ENCODE data around the gene RBBP8NL. TPM values are rescaled to one million over a fixed set of nuclear protein-coding genes. Genes with fewer than 3 reads are reported as not detected.

RBBP8NL gene
- total and polyA plus RNA-seq, 2 experiments from 2014 or later = 0.10 to 1.1 TPM

- no peaks in the 10 kb centered on the region for H3K9me3 Mint-ChIP-seq
- no peaks in the 10 kb centered on the region; the same call in 1 of the 2 replicates for H4K20me1 ChIP-seq (replicated peaks; ENCODE audit: insufficient read depth)
- H3K9me2 ChIP-seq (ENCODE audit: insufficient read depth) = no peaks in the 10 kb centered on the region
- H3K4me2 ChIP-seq = no peak overlapping the region
- H3K36me3 Mint-ChIP-seq (ENCODE audit: low read depth) = no peaks in the 10 kb centered on the region
- TF ChIP-seq EZH2phosphoT487 (IDR thresholded peaks at IDR 0.05; ENCODE audit: unreplicated experiment) = no peak
- TF ChIP-seq ETS1 (IDR thresholded peaks at IDR 0.05) = no peak
- TF ChIP-seq, protein P1, sequence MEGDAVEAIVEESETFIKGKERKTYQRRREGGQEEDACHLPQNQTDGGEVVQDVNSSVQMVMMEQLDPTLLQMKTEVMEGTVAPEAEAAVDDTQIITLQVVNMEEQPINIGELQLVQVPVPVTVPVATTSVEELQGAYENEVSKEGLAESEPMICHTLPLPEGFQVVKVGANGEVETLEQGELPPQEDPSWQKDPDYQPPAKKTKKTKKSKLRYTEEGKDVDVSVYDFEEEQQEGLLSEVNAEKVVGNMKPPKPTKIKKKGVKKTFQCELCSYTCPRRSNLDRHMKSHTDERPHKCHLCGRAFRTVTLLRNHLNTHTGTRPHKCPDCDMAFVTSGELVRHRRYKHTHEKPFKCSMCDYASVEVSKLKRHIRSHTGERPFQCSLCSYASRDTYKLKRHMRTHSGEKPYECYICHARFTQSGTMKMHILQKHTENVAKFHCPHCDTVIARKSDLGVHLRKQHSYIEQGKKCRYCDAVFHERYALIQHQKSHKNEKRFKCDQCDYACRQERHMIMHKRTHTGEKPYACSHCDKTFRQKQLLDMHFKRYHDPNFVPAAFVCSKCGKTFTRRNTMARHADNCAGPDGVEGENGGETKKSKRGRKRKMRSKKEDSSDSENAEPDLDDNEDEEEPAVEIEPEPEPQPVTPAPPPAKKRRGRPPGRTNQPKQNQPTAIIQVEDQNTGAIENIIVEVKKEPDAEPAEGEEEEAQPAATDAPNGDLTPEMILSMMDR (conservative IDR thresholded peaks at IDR 0.05; ENCODE audit: low read depth in 2 of 2) = no peak
- TF ChIP-seq POLR2AphosphoS5 (IDR thresholded peaks at IDR 0.05; ENCODE audit: low read depth) = no peak
- TF ChIP-seq, protein P2, sequence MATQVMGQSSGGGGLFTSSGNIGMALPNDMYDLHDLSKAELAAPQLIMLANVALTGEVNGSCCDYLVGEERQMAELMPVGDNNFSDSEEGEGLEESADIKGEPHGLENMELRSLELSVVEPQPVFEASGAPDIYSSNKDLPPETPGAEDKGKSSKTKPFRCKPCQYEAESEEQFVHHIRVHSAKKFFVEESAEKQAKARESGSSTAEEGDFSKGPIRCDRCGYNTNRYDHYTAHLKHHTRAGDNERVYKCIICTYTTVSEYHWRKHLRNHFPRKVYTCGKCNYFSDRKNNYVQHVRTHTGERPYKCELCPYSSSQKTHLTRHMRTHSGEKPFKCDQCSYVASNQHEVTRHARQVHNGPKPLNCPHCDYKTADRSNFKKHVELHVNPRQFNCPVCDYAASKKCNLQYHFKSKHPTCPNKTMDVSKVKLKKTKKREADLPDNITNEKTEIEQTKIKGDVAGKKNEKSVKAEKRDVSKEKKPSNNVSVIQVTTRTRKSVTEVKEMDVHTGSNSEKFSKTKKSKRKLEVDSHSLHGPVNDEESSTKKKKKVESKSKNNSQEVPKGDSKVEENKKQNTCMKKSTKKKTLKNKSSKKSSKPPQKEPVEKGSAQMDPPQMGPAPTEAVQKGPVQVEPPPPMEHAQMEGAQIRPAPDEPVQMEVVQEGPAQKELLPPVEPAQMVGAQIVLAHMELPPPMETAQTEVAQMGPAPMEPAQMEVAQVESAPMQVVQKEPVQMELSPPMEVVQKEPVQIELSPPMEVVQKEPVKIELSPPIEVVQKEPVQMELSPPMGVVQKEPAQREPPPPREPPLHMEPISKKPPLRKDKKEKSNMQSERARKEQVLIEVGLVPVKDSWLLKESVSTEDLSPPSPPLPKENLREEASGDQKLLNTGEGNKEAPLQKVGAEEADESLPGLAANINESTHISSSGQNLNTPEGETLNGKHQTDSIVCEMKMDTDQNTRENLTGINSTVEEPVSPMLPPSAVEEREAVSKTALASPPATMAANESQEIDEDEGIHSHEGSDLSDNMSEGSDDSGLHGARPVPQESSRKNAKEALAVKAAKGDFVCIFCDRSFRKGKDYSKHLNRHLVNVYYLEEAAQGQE (IDR thresholded peaks at IDR 0.05; ENCODE audit: unreplicated experiment) = no peak
- no peak for TF ChIP-seq EZH2 (IDR thresholded peaks at IDR 0.05; ENCODE audit: low read depth, unreplicated experiment)
- TF ChIP-seq CREB1 (CRISPR knock-in tag; IDR thresholded peaks at IDR 0.05; ENCODE audit: low read depth) = no peak
- TF ChIP-seq STAT1 (IDR thresholded peaks at IDR 0.05; ENCODE audit: unreplicated experiment) = no peak
- no peak for TF ChIP-seq NANOG (IDR thresholded peaks at IDR 0.05; ENCODE audit: borderline replicate concordance)
- TF ChIP-seq, protein P3, sequence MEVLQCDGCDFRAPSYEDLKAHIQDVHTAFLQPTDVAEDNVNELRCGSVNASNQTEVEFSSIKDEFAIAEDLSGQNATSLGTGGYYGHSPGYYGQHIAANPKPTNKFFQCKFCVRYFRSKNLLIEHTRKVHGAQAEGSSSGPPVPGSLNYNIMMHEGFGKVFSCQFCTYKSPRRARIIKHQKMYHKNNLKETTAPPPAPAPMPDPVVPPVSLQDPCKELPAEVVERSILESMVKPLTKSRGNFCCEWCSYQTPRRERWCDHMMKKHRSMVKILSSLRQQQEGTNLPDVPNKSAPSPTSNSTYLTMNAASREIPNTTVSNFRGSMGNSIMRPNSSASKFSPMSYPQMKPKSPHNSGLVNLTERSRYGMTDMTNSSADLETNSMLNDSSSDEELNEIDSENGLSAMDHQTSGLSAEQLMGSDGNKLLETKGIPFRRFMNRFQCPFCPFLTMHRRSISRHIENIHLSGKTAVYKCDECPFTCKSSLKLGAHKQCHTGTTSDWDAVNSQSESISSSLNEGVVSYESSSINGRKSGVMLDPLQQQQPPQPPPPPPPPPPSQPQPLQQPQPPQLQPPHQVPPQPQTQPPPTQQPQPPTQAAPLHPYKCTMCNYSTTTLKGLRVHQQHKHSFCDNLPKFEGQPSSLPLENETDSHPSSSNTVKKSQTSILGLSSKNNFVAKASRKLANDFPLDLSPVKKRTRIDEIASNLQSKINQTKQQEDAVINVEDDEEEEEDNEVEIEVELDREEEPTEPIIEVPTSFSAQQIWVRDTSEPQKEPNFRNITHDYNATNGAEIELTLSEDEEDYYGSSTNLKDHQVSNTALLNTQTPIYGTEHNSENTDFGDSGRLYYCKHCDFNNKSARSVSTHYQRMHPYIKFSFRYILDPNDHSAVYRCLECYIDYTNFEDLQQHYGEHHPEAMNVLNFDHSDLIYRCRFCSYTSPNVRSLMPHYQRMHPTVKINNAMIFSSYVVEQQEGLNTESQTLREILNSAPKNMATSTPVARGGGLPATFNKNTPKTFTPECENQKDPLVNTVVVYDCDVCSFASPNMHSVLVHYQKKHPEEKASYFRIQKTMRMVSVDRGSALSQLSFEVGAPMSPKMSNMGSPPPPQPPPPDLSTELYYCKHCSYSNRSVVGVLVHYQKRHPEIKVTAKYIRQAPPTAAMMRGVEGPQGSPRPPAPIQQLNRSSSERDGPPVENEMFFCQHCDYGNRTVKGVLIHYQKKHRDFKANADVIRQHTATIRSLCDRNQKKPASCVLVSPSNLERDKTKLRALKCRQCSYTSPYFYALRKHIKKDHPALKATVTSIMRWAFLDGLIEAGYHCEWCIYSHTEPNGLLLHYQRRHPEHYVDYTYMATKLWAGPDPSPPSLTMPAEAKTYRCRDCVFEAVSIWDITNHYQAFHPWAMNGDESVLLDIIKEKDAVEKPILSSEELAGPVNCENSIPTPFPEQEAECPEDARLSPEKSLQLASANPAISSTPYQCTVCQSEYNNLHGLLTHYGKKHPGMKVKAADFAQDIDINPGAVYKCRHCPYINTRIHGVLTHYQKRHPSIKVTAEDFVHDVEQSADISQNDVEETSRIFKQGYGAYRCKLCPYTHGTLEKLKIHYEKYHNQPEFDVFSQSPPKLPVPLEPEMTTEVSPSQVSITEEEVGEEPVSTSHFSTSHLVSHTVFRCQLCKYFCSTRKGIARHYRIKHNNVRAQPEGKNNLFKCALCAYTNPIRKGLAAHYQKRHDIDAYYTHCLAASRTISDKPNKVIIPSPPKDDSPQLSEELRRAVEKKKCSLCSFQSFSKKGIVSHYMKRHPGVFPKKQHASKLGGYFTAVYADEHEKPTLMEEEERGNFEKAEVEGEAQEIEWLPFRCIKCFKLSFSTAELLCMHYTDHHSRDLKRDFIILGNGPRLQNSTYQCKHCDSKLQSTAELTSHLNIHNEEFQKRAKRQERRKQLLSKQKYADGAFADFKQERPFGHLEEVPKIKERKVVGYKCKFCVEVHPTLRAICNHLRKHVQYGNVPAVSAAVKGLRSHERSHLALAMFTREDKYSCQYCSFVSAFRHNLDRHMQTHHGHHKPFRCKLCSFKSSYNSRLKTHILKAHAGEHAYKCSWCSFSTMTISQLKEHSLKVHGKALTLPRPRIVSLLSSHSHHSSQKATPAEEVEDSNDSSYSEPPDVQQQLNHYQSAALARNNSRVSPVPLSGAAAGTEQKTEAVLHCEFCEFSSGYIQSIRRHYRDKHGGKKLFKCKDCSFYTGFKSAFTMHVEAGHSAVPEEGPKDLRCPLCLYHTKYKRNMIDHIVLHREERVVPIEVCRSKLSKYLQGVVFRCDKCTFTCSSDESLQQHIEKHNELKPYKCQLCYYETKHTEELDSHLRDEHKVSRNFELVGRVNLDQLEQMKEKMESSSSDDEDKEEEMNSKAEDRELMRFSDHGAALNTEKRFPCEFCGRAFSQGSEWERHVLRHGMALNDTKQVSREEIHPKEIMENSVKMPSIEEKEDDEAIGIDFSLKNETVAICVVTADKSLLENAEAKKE (CRISPR knock-in tag; IDR thresholded peaks at IDR 0.05) = no peak
- no peak for TF ChIP-seq ZNF114 (CRISPR knock-in tag; IDR thresholded peaks at IDR 0.05)
- no peak for TF ChIP-seq JUNB (IDR thresholded peaks at IDR 0.05; ENCODE audit: unreplicated experiment)
- TF ChIP-seq ZNF331 (CRISPR knock-in tag; IDR thresholded peaks at IDR 0.05; ENCODE audit: low read depth) = no peak
- H3K36me3 ChIP-seq (ENCODE audit: insufficient read depth) = no peaks in the 10 kb centered on the region
- no peaks in the 10 kb centered on the region for H3K27me3 ChIP-seq (ENCODE audit: insufficient read depth)
- H3K27ac ChIP-seq (ENCODE audit: low read depth) = no peak overlapping the region
- H3K79me2 ChIP-seq (replicated peaks; ENCODE audit: insufficient read depth) = no peaks in the 10 kb centered on the region
- no peaks in the 10 kb centered on the region for H3F3A ChIP-seq (replicated peaks; ENCODE audit: low read depth)
- no peak overlapping the region for H3K27ac Mint-ChIP-seq
- H3K4me3 Mint-ChIP-seq = peak overlapping the region; percentile 71
- no peak overlapping the region; the same call in 1 of the 2 replicates for H3K4me3 ChIP-seq
- DNase-seq (ENCODE audit: low spot score) = no peak
- H2AFZ ChIP-seq = no peak overlapping the region
- ATAC-seq = no peak
- H3K4me1 Mint-ChIP-seq = peaks cover 9% of the 10 kb centered on the region
- H3K27me3 Mint-ChIP-seq (ENCODE audit: insufficient read depth, low read depth, poor library complexity) = peaks cover 11% of the 10 kb centered on the region
- H3K4me1 ChIP-seq (ENCODE audit: insufficient read depth) = no peaks in the 10 kb centered on the region; the same call in 1 of the 2 replicates
Observed at GRCh38 chr20:62408055-62408454, 19.3 kb downstream of the RBBP8NL start.

All from GM23338 (cell line).